ENCODE measurements around the gene EPHB4.
"Not testable (repeated sequence)": the region's sequence is repeated elsewhere in the genome, so short reads cannot be mapped to it uniquely, and the experiment has no call there.

EPHB4 gene

DNA sequence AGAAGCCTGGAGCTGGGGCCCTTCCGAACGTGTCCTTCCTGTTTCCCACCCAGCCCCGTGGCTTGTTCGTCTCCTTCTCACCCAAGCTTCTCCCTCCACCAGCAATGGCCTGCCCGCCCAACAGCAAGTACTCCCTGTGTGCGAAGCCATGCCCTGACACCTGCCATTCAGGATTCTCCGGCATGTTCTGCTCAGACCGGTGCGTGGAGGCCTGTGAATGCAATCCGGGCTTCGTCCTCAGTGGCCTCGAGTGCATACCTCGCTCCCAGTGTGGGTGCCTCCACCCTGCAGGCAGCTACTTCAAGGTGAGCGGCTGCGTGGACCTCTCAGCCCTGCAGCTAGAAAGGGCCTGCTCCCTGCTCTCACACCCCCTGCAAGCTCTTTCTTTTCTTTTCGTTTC is 62.1 kb downstream of the EPHB4 start:
- Histone ChIP-seq H3K4me3 (ENCODE audit: low read depth in 1 of 2, low read length in 1 of 2) (no peak overlapping the region), H3K27me3 (peaks cover 4% of the 10 kb centered on the region), H3K27ac (no peak overlapping the region), H3K4me1 (ENCODE audit: control insufficient read depth in 1 of 2, insufficient read depth in 1 of 2, low read depth in 1 of 2, low read length in 1 of 2) (no peaks in the 10 kb centered on the region), H3K9me3 (no peaks in the 10 kb centered on the region), H3K36me3 (no peaks in the 10 kb centered on the region)
- no peak for TF ChIP-seq CTCF (IDR thresholded peaks at IDR 0.05)

DNA sequence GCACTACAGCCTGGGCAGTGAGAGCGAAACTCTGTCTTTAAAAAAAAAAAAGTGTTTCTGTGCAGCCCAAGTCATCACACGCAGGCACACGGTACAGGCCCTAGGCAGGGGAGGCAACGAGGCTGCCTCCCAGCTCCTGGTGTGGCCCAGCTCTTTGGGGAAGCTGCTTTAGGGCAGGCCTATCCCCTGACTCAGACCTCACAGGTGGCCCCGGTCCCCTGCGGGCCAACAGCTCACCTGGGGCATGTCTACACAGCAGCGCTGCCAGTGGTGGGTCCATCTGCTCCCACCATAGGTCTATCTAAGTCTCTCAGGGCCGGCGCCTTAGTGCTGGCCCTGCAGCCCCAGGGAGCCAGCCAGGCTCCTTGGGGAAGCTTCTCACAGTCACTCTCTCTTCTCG is 62.5 kb downstream of the EPHB4 start:
- Histone ChIP-seq H3K4me3 (ENCODE audit: low read depth in 1 of 2, low read length in 1 of 2) (no peak overlapping the region), H3K27me3 (peaks cover 4% of the 10 kb centered on the region), H3K9me3 (no peaks in the 10 kb centered on the region), H3K4me1 (ENCODE audit: control insufficient read depth in 1 of 2, insufficient read depth in 1 of 2, low read depth in 1 of 2, low read length in 1 of 2) (no peaks in the 10 kb centered on the region), H3K27ac (no peak overlapping the region), H3K36me3 (no peaks in the 10 kb centered on the region)
- TF ChIP-seq CTCF (IDR thresholded peaks at IDR 0.05) = no peak

DNA sequence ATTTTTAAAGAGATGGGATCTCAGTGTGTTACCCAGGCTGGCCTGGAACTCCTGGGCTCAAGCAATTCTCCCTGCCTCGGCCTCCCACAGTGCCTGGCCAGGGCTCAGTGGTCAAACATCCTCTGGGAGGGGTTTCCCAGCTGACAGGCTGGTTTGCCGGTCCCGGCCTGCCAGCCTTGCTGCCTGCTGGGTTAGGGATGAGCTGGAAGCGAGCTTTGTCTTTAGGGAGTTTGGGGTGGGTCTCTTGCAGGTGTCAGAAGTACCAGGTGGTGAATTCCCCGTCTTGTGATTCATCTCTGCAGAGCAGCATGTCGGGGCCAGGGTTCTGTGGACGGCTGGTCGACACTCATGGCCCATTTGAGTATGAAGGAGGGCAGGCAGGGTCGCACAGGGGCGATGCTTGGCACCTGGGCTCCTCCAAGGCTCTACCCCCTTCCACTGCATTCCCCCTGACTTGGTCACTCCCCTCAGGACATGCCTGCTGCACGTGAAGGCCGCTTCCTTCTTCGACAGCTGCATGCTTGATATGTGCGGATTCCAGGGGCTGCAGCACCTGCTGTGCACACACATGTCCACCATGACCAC is 63.7 kb downstream of the EPHB4 start:
- Histone ChIP-seq H3K36me3 (no peaks in the 10 kb centered on the region), H3K4me3 (ENCODE audit: low read depth in 1 of 2, low read length in 1 of 2) (no peak overlapping the region), H3K4me1 (ENCODE audit: control insufficient read depth in 1 of 2, insufficient read depth in 1 of 2, low read depth in 1 of 2, low read length in 1 of 2) (no peaks in the 10 kb centered on the region), H3K27me3 (no peaks in the 10 kb centered on the region), H3K9me3 (no peaks in the 10 kb centered on the region), H3K27ac (no peak overlapping the region)
- TF ChIP-seq CTCF (IDR thresholded peaks at IDR 0.05) = no peak

DNA sequence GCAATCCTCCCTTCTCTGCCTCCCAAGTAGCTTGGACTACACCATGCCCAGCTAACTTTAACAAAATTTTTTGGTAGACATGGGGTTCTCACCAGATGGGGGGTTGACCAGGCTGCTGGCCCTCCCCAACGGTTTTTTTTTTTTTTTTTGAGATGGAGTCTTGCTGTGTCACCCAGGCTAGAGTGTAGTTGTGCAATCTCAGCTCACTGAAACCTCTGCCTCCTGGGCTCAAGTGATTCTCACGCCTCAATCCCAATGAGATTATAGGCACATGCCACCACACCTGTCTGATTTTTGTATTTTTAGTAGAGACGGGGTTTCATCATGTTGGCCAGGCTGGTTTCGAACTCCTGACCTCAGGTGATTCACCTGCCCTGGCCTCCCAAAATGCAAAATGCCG is 64.5 kb downstream of the EPHB4 start:
- H3K36me3 ChIP-seq; H3K4me1 ChIP-seq (ENCODE audit: control insufficient read depth in 1 of 2, insufficient read depth in 1 of 2, low read depth in 1 of 2, low read length in 1 of 2); H3K27me3 ChIP-seq; H3K4me3 ChIP-seq (ENCODE audit: low read depth in 1 of 2, low read length in 1 of 2); H3K9me3 ChIP-seq; H3K27ac ChIP-seq: not testable (repeated sequence)

GRCh38 chr7:100759357-100760171 is 67.8 kb downstream of the EPHB4 start:
- Histone ChIP-seq H3K27me3 (no peaks in the 10 kb centered on the region), H3K27ac (no peak overlapping the region), H3K36me3 (no peaks in the 10 kb centered on the region), H3K9me3 (no peaks in the 10 kb centered on the region), H3K4me1 (ENCODE audit: control insufficient read depth in 1 of 2, insufficient read depth in 1 of 2, low read depth in 1 of 2, low read length in 1 of 2) (no peaks in the 10 kb centered on the region), H3K4me3 (ENCODE audit: low read depth in 1 of 2, low read length in 1 of 2) (no peak overlapping the region)
- no peak for TF ChIP-seq CTCF (IDR thresholded peaks at IDR 0.05)

DNA sequence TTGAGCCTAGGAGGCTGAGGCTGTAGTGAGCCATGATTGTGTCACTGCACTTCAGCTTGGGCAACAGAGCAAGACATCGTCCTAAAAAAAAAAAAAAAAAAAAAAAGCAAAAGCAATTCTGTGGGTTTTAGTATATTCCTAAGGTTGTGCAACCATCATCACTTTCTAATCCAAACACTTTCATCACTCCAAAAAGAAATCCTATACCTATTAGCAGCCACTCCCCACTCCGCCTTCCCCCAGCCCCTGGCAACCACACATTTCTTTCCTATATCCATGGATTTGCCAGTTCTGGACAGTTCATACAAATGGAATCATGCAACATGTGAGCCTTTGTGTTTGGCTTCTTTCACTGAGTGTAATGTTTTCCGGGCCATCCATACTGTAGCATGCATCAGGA is 73.6 kb downstream of the EPHB4 start:
- Histone ChIP-seq H3K4me1 (ENCODE audit: control insufficient read depth in 1 of 2, insufficient read depth in 1 of 2, low read depth in 1 of 2, low read length in 1 of 2) (no peaks in the 10 kb centered on the region), H3K36me3 (no peaks in the 10 kb centered on the region), H3K27ac (no peak overlapping the region)

More for the DNA sequence above, 73.6 kb downstream of the EPHB4 start:
- Histone ChIP-seq H3K4me3 (ENCODE audit: low read depth in 1 of 2, low read length in 1 of 2) (no peak overlapping the region), H3K27me3 (peaks cover 28% of the 10 kb centered on the region), H3K9me3 (no peaks in the 10 kb centered on the region)
- TF ChIP-seq CTCF (IDR thresholded peaks at IDR 0.05) = no peak

Data from neutrophil (primary cell).